ENCODE data around the gene CDYL2. TPM values are rescaled to one million over a fixed set of nuclear protein-coding genes. Genes with fewer than 3 reads are reported as not detected.
"Not testable (repeated sequence)": the region's sequence is repeated elsewhere in the genome, so short reads cannot be mapped to it uniquely, and the experiment has no call there.

The CDYL2 gene
- total RNA-seq, 5 donors from 2014 or later (not counting 1 experiment from before 2014, with no cell fraction given), result 15.4 to 45.4 (median 32.1) TPM

DNA sequence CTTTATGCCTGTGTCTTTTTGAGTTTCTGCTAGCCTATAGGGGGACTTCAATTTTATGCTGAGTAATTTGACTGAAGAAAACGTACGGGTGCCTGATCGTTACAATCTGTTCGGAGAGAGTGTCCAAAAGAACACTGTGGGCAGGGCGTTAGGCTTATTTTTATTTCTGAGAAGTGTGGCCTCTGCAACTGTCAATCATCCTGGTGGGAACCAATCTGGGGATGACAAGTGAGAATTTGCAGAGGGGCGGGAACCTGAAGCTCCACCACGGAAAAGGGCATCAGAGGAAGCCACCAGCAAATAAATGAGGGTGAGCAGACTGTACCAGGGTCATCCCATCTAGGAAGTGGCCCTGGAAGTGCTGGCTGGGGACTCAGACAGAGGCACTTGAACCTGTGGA is 12.0 kb upstream of the CDYL2 start:
- ATAC-seq (replicated peaks in 1 of 4) (no peak), DNase-seq (no peak)
- 91% methylated on average over 7 of the region's 7 CpGs for WGBS (ENCODE audit: insufficient coverage)
- Histone ChIP-seq H3K4me1 (ENCODE audit: control insufficient read depth in 1 of 2, extremely low read depth in 1 of 2, insufficient read depth in 2 of 2, low read length in 2 of 2) (no peaks in the 10 kb centered on the region), H3K27me3 (replicated peaks in 1 of 2; ENCODE audit: control insufficient read depth in 2 of 2, extremely low read depth in 1 of 2, insufficient read depth in 2 of 2, low read length in 1 of 2) (peaks cover 0 to 6% of the 10 kb centered on the region in 2 experiments), H3K36me3 (ENCODE audit: control insufficient read depth in 2 of 2, extremely low read depth in 1 of 2, insufficient read depth in 1 of 2, low read length in 1 of 2) (no peaks in the 10 kb centered on the region), H3K4me3 (ENCODE audit: control insufficient read depth in 1 of 2, extremely low read depth in 1 of 2, low read length in 1 of 2) (no peak overlapping the region), H3K27ac (ENCODE audit: low read length) (no peak overlapping the region), H3K9me3 (no peaks in the 10 kb centered on the region)
- CTCF ChIA-PET, result no interaction called here
- Mint-ChIP-seq H3K27me3 (peaks cover 4 to 12% of the 10 kb centered on the region in 2 donors), H3K36me3 (no peaks in the 10 kb centered on the region), H3K4me1 (no peaks in the 10 kb centered on the region), H3K9me3 (no peaks in the 10 kb centered on the region), H3K4me3 (no peak overlapping the region), H3K27ac (no peak overlapping the region)
- POLR2A ChIA-PET, result no interaction called here

- ATAC-seq (replicated peaks in 1 of 4); H3K9me3 Mint-ChIP-seq; H3K4me3 ChIP-seq (ENCODE audit: control insufficient read depth in 1 of 2, extremely low read depth in 1 of 2, low read length in 1 of 2); H3K36me3 ChIP-seq (ENCODE audit: control insufficient read depth in 2 of 2, extremely low read depth in 1 of 2, insufficient read depth in 1 of 2, low read length in 1 of 2); H3K36me3 Mint-ChIP-seq; H3K4me3 Mint-ChIP-seq; H3K9me3 ChIP-seq; H3K4me1 Mint-ChIP-seq; DNase-seq; H3K4me1 ChIP-seq (ENCODE audit: control insufficient read depth in 1 of 2, extremely low read depth in 1 of 2, insufficient read depth in 2 of 2, low read length in 2 of 2); H3K27me3 Mint-ChIP-seq; H3K27ac ChIP-seq (ENCODE audit: low read length); H3K27me3 ChIP-seq (replicated peaks in 1 of 2; ENCODE audit: control insufficient read depth in 2 of 2, extremely low read depth in 1 of 2, insufficient read depth in 2 of 2, low read length in 1 of 2); H3K27ac Mint-ChIP-seq; POLR2A ChIA-PET: not testable (repeated sequence)
- WGBS (ENCODE audit: insufficient coverage), result 100% methylated on average over 1 of the region's 2 CpGs
- CTCF ChIA-PET, result interaction anchor here in 1 of 2 donors (0.6 kb wide), 1 partner anchor 183 kb away, joined by 4 read pairs; no protein-coding TSS in a partner anchor
These were observed 10.9 kb upstream of the CDYL2 start for GRCh38 chr16:80815278-80815677.

GRCh38 chr16:80812593-80812992 is 8.2 kb upstream of the CDYL2 start:
- no peak for ATAC-seq (replicated peaks in 1 of 4)
- Mint-ChIP-seq H3K4me3 (no peak overlapping the region), H3K9me3 (no peaks in the 10 kb centered on the region), H3K27me3 (peaks cover 0 to 8% of the 10 kb centered on the region in 2 donors), H3K36me3 (no peaks in the 10 kb centered on the region), H3K4me1 (peaks cover 0 to 1% (median 0%) of the 10 kb centered on the region in 3 donors), H3K27ac (no peak overlapping the region)
- ChIA-PET POLR2A (no interaction called here), CTCF (interaction anchor here (0.8 to 1.1 kb wide), 2 partner anchors 10 to 12 kb away, joined by 3 read pairs; no protein-coding TSS in a partner anchor)
- Histone ChIP-seq H3K4me3 (ENCODE audit: control insufficient read depth in 1 of 2, extremely low read depth in 1 of 2, low read length in 1 of 2) (no peak overlapping the region), H3K4me1 (ENCODE audit: control insufficient read depth in 1 of 2, extremely low read depth in 1 of 2, insufficient read depth in 2 of 2, low read length in 2 of 2) (no peaks in the 10 kb centered on the region), H3K27ac (ENCODE audit: low read length) (no peak overlapping the region), H3K27me3 (replicated peaks in 1 of 2; ENCODE audit: control insufficient read depth in 2 of 2, extremely low read depth in 1 of 2, insufficient read depth in 2 of 2, low read length in 1 of 2) (peaks cover 0 to 2% of the 10 kb centered on the region in 2 experiments), H3K9me3 (no peaks in the 10 kb centered on the region), H3K36me3 (ENCODE audit: control insufficient read depth in 2 of 2, extremely low read depth in 1 of 2, insufficient read depth in 1 of 2, low read length in 1 of 2) (no peaks in the 10 kb centered on the region)
- no peak for DNase-seq

GRCh38 chr16:80809366-80809765 is 5.0 kb upstream of the CDYL2 start:
- peaks cover 3 to 6% of the 10 kb centered on the region in 2 experiments for H3K4me1 ChIP-seq (ENCODE audit: control insufficient read depth in 1 of 2, extremely low read depth in 1 of 2, insufficient read depth in 2 of 2, low read length in 2 of 2)
- Mint-ChIP-seq H3K4me1 (peaks cover 7 to 25% (median 17%) of the 10 kb centered on the region in 3 donors), H3K9me3 (no peaks in the 10 kb centered on the region), H3K4me3 (no peak overlapping the region), H3K27ac (no peak overlapping the region), H3K27me3 (no peaks in the 10 kb centered on the region), H3K36me3 (no peaks in the 10 kb centered on the region)
- no peak overlapping the region for H3K4me3 ChIP-seq (ENCODE audit: control insufficient read depth in 1 of 2, extremely low read depth in 1 of 2, low read length in 1 of 2)
- ATAC-seq (replicated peaks in 1 of 4) (no peak), DNase-seq (no peak)
- peaks cover 0 to 4% of the 10 kb centered on the region in 2 experiments for H3K27me3 ChIP-seq (replicated peaks in 1 of 2; ENCODE audit: control insufficient read depth in 2 of 2, extremely low read depth in 1 of 2, insufficient read depth in 2 of 2, low read length in 1 of 2)
- ChIA-PET POLR2A (interaction anchor here in 1 of 2 donors (0.5 to 0.7 kb wide), 2 partner anchors 21 to 37 kb away, joined by 3 read pairs; no protein-coding TSS in a partner anchor), CTCF (interaction anchor here (0.6 to 1.5 kb wide), 2 partner anchors 16 to 27 kb away, joined by 3 to 4 read pairs; no protein-coding TSS in a partner anchor)
- WGBS (ENCODE audit: insufficient coverage), result 95% methylated on average over 2 of the region's 2 CpGs
- H3K9me3 ChIP-seq, result no peaks in the 10 kb centered on the region
- no peak overlapping the region for H3K27ac ChIP-seq (ENCODE audit: low read length)
- H3K36me3 ChIP-seq (ENCODE audit: control insufficient read depth in 2 of 2, extremely low read depth in 1 of 2, insufficient read depth in 1 of 2, low read length in 1 of 2), result no peaks in the 10 kb centered on the region

DNA sequence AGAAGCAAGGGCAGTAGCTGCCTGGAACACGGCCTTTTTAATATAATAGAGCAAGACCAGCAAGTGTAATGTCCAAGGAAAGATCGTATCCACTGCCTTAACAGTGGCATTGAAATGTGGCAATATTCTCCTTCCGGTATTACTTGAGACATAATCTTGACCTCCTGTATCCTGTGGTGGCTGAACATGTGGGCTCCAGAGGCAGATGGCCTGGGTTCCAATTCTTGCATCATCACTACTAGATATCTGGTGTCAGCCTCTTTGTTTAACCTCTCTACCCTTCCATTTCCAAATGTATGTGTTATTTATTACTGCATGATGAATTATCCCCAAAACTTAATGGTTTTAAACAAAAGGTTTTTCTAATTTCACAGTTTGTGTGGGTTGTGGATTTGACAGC is 3.5 kb upstream of the CDYL2 start:
- Histone ChIP-seq H3K36me3 (ENCODE audit: control insufficient read depth in 2 of 2, extremely low read depth in 1 of 2, insufficient read depth in 1 of 2, low read length in 1 of 2) (no peaks in the 10 kb centered on the region), H3K27ac (ENCODE audit: low read length) (no peak overlapping the region), H3K27me3 (replicated peaks in 1 of 2; ENCODE audit: control insufficient read depth in 2 of 2, extremely low read depth in 1 of 2, insufficient read depth in 2 of 2, low read length in 1 of 2) (peaks cover 0 to 4% of the 10 kb centered on the region in 2 experiments), H3K9me3 (no peaks in the 10 kb centered on the region), H3K4me3 (ENCODE audit: control insufficient read depth in 1 of 2, extremely low read depth in 1 of 2, low read length in 1 of 2) (no peak overlapping the region), H3K4me1 (ENCODE audit: control insufficient read depth in 1 of 2, extremely low read depth in 1 of 2, insufficient read depth in 2 of 2, low read length in 2 of 2) (peaks cover 3 to 10% of the 10 kb centered on the region in 2 experiments)
- Mint-ChIP-seq H3K4me3 (no peak overlapping the region), H3K27me3 (no peaks in the 10 kb centered on the region), H3K27ac (no peak overlapping the region), H3K36me3 (no peaks in the 10 kb centered on the region), H3K9me3 (no peaks in the 10 kb centered on the region), H3K4me1 (peaks cover 9 to 29% (median 20%) of the 10 kb centered on the region in 3 donors)
- 96% methylated on average over 3 of the region's 3 CpGs for WGBS (ENCODE audit: insufficient coverage)
- no peak for ATAC-seq (replicated peaks in 1 of 4)
- no peak for DNase-seq
- POLR2A ChIA-PET, result no interaction called here
- CTCF ChIA-PET, result interaction anchor here in 1 of 2 donors (1.5 kb wide), 1 partner anchor 17 kb away, joined by 4 read pairs; no protein-coding TSS in a partner anchor

GRCh38 chr16:80806927-80807340 is 2.5 kb upstream of the CDYL2 start:
- WGBS (ENCODE audit: insufficient coverage), result no CpG with 5 or more reads among the region's 5 CpGs
- Mint-ChIP-seq H3K27me3 (no peaks in the 10 kb centered on the region), H3K4me1 (peaks cover 19 to 38% (median 29%) of the 10 kb centered on the region in 3 donors), H3K36me3 (no peaks in the 10 kb centered on the region), H3K27ac (peak overlapping the region; percentile 73 to 75), H3K9me3 (peaks cover 0 to 4% (median 0%) of the 10 kb centered on the region in 3 donors), H3K4me3 (peak overlapping the region in 2 of 3 donors; percentile 47 to 50)
- peaks cover 3 to 12% of the 10 kb centered on the region in 2 experiments for H3K4me1 ChIP-seq (ENCODE audit: control insufficient read depth in 1 of 2, extremely low read depth in 1 of 2, insufficient read depth in 2 of 2, low read length in 2 of 2)
- no peak overlapping the region for H3K27ac ChIP-seq (ENCODE audit: low read length)
- ChIA-PET CTCF (interaction anchor here in 1 of 2 donors (0.6 kb wide), 1 partner anchor 22 kb away, joined by 3 read pairs; no protein-coding TSS in a partner anchor), POLR2A (no interaction called here)
- no peaks in the 10 kb centered on the region for H3K36me3 ChIP-seq (ENCODE audit: control insufficient read depth in 2 of 2, extremely low read depth in 1 of 2, insufficient read depth in 1 of 2, low read length in 1 of 2)
- DNase-seq (peak in 15 of 35 experiments; percentile 1 to 49 (median 10)), ATAC-seq (replicated peaks in 1 of 4) (peak; percentile 39 to 71 (median 67))
- H3K9me3 ChIP-seq, result no peaks in the 10 kb centered on the region
- peaks cover 0 to 4% of the 10 kb centered on the region in 2 experiments for H3K27me3 ChIP-seq (replicated peaks in 1 of 2; ENCODE audit: control insufficient read depth in 2 of 2, extremely low read depth in 1 of 2, insufficient read depth in 2 of 2, low read length in 1 of 2)
- no peak overlapping the region for H3K4me3 ChIP-seq (ENCODE audit: control insufficient read depth in 1 of 2, extremely low read depth in 1 of 2, low read length in 1 of 2)

Data from T-cell (primary cell).